Choroid plexus epithelial cell (primary cell): ENCODE measurements around the gene ETS1.
A peak's percentile ranks its signal among the peaks of the same experiment; 100 is the strongest.

Source experiments
- DNase-seq: peaks from one replicate; pipeline ENCODE4 v3.0.0-alpha.2; 2010; ENCODE audit warnings: low read depth
- H3K4me3 ChIP-seq: 2 replicates; pipeline ENCODE4 v1.5.1; 2011; ENCODE audit warnings: low read depth, mild to moderate bottlenecking, control low read depth, low read length, moderate library complexity
- CTCF ChIP-seq: conservative IDR thresholded peaks from 2 replicates; pipeline ENCODE4 v1.5.1; 2011; ENCODE audit warnings: low read depth, mild to moderate bottlenecking, control low read depth, inconsistent platforms, low read length, moderate library complexity

The ETS1 gene

DNA sequence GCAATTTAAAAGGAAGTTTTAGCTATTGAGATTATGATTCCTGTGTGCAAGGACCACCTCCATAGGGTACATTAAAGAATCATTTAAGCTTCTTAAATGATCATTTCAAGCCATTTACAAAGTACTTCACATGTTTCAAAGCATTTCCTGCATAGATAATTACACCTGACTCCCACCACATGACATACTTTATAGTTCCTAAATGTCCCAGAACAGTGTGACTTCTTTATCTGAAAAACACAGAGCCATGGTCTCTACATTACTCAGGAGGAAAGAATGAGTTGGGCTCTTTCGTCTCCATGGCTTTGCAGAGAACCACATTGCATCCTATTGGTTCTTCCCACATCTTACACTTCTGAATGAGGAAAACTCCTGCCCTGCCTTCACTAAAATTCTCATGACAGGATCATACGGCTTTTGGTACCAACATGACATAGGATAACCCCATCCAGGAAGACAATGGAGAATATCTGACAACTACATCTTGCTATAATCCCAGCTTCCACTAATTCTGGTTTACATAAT is 88.6 kb downstream of the ETS1 start:
- H3K4me3 ChIP-seq, result no peak overlapping the region
- DNase-seq, result peak; percentile 55
- TF ChIP-seq CTCF, result no peak

DNA sequence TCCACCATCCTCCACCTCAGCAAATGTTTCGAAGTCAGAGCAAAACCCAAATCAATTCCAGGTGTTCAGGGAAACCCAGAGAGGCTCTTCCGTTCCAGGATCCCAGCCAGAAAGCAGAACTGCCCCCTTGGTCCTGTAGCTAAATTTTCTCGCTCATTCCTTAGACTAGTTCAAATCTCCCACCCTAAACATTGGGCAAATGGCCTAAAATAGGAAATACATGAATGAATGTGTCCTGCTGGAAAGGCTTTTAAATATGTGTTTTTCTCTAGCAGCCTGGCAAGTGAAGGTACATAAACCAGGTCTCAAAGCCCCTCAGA is 89.6 kb downstream of the ETS1 start:
- no peak for TF ChIP-seq CTCF
- peak overlapping the region; percentile 26 for H3K4me3 ChIP-seq
- DNase-seq, result no peak

- TF ChIP-seq CTCF, result no peak
- peak overlapping the region; percentile 26 for H3K4me3 ChIP-seq
- peak; percentile 98 for DNase-seq
Observed at GRCh38 chr11:128497061-128497775, 90.1 kb downstream of the ETS1 start.

GRCh38 chr11:128496692-128497060 is 90.7 kb downstream of the ETS1 start:
- no peak for DNase-seq
- H3K4me3 ChIP-seq, result no peak overlapping the region
- no peak for TF ChIP-seq CTCF

DNA sequence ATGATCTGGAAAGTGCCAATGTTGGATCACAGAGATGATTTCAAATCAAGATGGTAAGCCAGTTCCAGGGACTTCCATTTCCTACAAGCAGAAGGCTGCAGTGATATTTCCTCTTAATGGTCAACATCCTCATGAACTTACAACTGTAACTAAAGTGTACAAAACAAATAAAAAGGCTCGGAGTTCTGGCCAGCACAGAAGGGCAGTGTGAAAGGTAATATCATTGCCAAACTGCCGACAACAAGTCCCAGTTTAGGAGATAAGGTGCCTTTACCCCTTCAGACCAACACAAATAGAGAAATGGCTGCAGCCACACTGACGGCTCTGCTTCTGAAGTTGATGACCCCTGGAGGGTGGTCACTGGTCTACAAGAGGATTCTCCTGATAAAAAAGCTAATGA is 91.1 kb downstream of the ETS1 start:
- no peak for TF ChIP-seq CTCF
- no peak overlapping the region for H3K4me3 ChIP-seq
- DNase-seq, result no peak

GRCh38 chr11:128494418-128495332 is 92.7 kb downstream of the ETS1 start:
- TF ChIP-seq CTCF, result no peak
- DNase-seq, result no peak
- H3K4me3 ChIP-seq, result no peak overlapping the region
